T-helper 9 cell (primary cell): ENCODE results near the gene CBL.
"Not testable (repeated sequence)": the region's sequence is repeated elsewhere in the genome, so short reads cannot be mapped to it uniquely, and the experiment has no call there.

Source experiments
- DNase-seq: peaks from one replicate; pipeline ENCODE4 v3.0.0-alpha.2; 2020
- total RNA-seq, 2 donors: gene quantifications; one replicate each; lab custom pipeline; 2026; lab: John Stamatoyannopoulos, UW

CBL gene
- 92.7 to 146 reads per million in 2 donors for total RNA-seq

DNA sequence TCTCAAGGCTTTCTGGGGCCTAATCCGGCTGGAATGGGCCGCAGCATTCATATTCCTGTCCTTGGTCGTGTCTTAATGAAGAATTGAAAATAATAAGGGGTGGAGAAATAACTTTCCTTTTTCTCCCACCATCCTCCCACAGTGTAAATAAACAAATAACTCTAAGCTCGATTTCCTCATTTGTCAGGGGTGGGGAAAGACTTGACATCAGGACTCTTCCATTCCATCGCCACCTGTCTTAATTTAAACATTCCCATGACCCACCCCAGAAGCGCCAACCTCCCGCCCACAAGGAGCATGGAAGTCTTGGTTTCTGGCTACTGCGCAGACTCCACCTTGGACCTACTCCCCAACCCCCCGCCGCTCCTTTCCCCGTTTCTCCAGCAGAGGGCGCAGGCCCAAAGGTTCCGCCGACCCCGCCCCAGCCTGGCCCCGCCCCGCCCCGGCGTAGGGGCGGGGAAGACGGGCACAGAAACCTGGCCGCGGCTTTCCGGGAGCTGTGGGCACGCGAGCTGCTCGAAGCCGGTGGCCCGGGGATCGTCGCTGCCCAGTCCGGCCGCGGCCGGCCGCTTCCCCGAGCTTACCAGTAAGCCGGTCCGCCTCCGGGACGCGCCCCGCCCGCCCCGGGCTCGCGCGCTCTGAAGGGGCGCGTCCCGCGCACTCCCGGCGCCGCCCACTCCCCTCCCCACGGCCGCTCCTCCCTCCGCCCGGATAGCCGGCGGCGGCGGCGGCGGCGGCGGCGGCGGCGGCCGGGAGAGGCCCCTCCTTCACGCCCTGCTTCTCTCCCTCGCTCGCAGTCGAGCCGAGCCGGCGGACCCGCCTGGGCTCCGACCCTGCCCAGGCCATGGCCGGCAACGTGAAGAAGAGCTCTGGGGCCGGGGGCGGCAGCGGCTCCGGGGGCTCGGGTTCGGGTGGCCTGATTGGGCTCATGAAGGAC lies at the start of gene CBL:
TSS of gene CBL (plus strand) at position 766 of the 937 bp plus-strand sequence. CDS start at position 845, 79 bp downstream.
- DNase-seq: peak; percentile 99

DNA sequence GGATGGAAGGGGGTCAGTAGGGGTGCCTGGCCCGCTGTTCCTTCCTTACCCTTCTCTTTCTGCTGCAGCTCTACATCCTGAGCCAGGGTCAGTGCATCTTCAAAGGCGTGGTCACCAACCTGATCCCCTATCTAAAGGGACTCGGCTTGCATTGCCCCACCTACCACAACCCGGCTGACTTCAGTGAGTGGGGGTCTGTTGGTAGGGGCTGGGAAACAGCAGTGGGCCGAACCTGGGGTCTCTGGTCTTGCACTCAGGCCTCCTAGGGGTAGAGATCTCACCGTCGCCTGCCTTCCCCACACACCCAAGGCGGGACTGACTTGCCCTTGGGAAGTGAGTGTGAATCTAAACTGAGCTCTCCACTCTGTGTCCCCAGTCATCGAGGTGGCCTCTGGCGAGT lies 49.6 kb upstream of the CBL start:
- no peak for DNase-seq

DNA sequence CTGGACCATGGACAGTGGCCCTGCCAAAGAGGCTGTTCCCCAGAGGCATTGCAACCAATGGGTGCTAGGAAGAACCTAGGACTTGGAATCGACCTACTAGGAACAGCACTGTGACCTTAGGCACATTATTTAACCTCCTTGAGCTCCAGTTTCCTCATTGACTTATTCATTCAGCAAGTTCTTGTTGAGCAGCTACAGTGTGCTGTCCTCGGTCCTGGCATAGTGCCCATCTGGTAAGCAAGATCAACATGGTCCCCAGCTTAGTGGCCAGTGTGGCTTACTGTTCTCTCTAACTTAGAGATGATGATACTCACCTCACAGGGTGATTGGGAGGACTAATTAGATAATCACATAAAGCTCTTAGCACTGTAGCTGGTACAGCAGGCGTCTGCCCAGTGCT lies 49.1 kb upstream of the CBL start:
- DNase-seq: no peak

DNA sequence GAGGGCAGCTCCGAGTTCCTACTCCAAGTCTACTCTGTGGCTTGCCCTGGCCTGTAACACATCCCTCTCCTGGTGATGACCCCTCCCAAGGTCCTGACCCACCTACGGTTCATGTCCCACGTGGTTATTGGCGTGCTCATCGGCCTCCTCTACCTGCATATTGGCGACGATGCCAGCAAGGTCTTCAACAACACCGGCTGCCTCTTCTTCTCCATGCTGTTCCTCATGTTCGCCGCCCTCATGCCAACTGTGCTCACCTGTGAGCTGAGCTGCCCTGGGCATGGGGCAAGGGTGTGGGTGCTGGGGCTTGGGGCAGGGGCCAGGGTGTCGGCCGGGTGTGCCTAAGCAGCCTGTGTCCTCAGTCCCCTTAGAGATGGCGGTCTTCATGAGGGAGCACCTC lies 47.7 kb upstream of the CBL start:
- DNase-seq: no peak

DNA sequence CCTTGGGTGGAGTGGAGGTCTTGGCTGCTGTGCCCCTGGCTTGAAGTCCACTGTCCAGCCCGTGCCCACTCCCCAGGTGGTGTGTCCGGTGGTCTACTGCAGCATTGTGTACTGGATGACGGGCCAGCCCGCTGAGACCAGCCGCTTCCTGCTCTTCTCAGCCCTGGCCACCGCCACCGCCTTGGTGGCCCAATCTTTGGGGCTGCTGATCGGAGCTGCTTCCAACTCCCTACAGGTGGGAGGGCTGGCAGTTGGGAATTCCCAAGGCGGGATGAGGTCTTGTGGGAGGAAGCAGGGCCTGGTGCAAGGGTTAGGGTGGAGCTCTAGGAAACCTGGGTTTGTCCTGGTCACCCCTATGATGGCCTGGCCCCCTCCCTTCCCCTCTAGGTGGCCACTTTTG lies 46.0 kb upstream of the CBL start:
- no peak for DNase-seq

DNA sequence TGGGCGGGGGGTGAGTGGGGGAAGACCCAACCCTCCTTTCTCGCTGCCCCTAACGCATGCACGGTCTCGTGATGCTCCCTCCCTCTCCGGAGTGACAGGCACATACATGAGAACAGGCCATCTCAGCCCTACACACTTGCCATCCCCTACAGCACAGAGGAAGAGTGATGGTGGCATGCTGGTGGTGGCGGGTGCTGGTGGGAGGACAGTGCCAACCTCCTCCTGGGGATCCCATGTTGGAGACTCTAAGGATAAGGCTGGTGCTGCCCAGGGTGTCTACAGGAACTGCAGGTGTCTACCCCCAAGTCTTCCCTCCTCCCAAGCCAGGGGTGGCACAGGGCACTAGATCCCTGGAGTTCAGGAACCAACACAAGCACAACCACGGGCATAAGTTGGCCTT lies 44.3 kb upstream of the CBL start:
- no peak for DNase-seq

DNA sequence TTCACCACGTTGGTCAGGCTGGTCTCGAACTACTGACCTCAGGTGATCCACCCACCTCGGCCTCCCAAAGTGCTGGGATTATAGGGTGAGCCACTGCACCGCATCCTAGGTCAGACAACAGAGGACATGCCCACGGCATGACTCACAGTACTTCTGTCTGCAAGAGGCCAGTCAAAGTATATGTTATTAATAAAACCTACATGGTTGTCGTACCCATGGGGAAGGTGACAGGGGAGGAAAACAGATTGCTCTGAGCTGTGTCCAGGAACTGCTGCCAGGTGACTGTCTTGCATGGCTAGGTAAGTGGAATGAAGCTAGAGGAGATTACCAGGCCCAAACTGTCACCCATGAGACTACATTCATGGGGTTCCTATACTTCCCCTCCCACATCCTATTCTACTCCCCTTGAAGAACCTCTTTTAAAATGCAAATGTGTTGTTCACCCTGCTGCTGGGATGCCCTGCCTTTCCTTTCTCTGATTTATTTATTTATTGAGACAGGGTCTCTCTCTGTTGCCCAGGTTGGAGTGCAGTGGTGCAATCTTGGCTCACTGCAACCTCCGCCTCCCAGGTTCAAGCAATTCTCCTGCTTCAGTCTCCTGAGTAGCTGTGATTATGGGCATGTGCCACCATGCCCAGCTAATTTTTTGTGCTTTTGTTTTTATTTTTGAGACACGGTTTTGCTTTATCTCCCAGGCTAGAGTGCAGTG lies 39.6 kb upstream of the CBL start:
- no peak for DNase-seq

DNA sequence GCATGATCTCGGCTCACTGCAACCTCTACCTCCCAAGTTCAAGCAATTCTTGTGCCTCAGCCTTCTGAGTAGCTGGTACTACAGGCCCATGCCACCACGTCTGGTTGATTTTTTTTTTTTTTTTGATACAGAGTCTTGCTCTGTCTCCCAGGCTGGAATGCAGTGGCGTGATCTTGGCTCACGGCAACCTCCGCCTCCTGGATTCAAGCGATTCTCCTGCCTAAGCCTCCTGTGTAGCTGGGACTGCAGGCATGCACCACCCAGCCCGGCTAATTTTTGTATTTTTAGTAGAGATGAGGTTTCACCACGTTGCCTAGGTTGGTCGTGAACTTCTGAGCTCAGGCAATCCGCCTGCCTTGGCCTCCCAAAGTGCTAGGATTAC lies 39.1 kb upstream of the CBL start:
- not testable (repeated sequence) for DNase-seq

DNA sequence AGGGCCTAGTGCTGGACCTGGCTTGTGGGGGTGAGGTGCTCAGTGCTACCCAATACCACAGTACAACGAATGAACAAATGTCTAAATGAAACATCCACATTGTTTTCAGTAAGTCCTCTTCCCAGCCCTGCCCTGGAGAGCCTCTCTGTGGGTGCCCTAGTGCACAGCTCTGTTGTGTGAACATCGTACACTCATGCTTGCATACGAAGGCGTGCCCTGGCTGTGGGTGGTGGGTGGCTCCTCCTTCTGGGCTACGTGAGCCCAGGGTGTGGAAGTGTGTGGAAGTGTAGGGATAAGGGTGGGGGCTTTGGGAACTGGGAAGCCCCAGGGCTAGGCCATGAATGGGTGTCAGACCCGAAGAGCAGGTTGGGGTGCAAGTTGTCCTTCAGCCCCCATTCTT lies 38.2 kb upstream of the CBL start:
- DNase-seq: no peak

DNA sequence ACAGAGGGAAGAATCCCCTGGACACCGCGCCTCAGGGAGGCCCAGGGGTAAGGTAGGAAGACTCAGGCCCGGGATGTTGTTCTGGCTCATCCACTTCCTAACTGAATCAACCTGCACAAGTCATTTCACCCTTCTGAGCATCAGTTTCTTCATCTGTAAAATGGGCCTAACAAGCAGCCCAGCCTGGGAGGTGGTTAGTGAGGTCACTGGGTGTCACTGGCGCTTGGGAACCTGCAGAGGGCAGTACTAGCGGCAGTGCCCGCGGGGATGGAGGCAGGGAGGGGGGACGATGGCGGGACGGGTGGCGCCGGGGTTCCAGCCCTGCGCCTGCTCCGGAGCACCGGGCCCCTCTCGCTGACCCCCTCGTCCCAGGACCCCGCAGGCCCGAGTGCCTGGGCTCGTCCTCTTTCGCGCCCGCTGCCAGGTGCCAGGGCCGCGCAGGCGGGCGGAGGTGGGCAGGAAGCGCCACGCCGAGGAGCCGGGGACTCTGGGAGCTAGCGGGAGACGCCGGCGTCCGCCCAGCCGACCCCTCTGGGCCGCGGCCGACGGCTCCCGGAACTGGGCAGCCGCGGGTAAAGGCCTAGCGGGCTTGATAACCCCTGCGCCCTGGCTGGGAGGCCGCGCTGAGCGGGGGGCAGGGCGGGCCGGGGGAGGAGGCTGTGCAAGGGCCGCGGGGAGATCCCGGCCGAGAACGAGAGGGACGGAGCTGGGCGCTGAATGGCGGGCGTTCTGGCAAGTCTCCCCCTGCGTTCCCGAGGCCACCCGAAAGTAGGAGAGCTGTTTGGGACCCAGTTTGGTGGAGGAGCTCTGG lies 37.5 kb upstream of the CBL start, which contains the start of gene NLRX1:
TSS of gene NLRX1 (plus strand) at position 255 of the 811 bp plus-strand sequence. CDS start 2,679 bp downstream, outside the sequence.
- peak; percentile 70 for DNase-seq

DNA sequence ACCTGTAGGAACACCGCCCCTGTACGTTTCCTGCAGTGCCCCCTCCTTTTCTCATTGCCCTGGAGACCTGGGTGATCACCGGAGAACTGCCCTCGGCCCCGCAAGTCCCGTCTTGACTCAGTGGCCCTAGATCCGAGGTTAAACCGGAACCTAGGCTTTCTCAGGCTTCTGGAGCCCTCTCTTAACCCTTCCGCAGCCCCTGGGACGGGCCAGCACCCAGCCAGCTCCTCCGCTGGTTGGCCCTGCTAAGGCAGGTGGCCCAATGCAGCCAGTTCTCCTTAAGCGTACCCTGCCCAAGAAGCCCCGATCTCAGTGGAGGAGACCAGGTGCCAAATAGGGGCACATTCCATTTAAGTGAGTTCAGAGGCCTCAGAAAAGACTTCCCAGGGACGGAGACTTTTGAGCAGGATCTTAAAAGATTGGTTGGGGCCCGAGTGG lies 36.8 kb upstream of the CBL start:
- no peak for DNase-seq

DNA sequence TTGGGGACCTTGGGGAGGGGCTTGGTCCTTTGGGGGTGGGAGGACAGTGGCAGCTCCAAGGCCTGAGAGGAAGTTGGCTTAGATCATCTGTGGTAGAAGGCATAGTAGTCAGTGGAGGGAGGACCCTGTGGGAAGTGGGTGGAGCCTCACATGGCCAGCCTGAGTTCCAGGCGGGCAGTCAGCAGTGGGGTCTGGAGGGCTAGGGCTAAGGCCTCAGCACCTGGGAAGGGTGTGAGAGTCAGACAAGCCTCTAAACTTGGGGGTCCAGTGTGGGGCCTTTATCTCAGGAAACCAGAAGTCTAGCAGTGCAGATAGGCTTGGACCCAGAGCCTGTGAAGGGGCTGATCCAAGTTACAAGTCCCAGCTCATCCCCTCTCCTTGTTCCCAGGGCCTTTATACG lies 33.6 kb upstream of the CBL start:
- no peak for DNase-seq

DNA sequence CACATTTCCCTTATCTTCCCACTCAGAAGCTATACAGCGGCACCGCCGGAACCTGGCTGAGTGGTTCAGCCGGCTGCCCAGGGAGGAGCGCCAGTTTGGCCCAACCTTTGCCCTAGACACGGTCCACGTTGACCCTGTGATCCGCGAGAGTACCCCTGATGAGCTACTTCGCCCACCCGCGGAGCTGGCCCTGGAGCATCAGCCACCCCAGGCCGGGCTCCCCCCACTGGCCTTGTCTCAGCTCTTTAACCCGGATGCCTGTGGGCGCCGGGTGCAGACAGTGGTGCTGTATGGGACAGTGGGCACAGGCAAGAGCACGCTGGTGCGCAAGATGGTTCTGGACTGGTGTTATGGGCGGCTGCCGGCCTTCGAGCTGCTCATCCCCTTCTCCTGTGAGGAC lies 32.7 kb upstream of the CBL start:
- DNase-seq: no peak

DNA sequence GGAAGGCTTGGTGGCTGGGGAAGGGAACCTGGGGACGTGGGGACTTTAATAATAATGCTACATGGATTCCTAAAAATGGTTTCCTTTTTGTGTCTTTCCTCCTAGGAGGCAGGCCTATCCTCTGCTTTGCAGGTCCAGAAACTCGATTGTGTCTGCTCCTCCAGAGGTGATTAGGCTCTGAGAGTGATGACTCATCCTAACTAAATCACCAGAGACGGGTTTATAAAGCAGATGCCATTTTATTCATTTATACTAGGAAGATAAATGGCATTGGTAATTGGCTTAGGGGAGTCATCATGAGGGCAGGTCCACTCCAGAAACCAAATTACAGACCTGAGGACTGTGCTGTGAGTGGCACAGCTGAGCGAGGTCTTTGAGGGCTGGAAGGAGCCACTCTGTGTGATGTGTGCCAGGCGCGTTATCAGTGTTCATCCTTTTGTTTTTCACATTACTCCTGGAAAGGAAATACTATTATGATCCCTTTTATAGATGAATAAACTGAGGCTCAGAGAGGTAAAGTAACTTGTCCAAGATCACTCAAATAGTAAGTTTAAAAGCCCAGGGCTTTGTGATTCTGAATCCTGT lies 30.6 kb upstream of the CBL start:
- no peak for DNase-seq

DNA sequence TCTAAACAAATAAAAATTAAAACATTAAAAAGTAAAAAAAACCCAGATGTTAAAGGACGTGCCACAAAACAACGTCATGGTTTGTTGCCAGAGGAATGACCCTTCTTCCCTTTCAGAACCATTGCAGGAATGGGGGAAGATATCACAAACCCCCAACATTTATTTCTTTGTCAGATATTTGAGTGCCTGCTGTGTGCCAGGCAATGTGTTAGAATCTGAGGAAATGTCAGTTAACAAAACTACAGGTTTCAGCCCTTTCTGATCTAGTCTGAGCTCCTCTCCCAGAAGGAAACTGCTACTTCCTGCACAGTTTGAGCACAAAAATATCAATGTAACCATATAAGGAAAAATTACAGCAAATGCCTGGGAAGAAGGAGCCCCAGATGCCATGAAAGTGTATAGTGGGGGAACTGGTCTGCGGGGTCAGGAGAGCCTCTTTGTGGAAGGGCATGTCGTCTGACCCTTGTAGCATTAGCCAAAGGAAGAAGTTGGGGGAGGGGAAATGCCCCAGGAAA lies 27.9 kb upstream of the CBL start:
- DNase-seq: no peak

DNA sequence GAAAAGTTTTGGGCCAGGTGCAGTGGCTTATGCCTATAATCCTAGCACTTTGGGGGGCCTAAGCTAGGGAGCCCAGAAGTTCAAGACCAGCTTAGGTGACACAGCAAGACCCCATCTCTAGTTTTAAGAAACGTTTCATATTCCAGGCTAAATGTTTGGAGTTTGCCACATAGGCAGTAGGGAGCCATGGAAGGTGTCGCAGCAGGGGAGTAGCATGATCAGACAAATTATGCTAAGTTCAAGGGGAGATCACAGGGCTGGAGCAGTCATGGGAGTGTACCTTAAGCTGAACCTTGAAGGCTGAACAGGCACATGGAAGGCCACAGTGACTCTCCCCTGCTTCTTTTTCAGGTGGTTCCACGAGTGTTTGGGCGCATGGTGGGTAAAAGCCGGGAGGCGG lies 26.8 kb upstream of the CBL start:
- DNase-seq: no peak

DNA sequence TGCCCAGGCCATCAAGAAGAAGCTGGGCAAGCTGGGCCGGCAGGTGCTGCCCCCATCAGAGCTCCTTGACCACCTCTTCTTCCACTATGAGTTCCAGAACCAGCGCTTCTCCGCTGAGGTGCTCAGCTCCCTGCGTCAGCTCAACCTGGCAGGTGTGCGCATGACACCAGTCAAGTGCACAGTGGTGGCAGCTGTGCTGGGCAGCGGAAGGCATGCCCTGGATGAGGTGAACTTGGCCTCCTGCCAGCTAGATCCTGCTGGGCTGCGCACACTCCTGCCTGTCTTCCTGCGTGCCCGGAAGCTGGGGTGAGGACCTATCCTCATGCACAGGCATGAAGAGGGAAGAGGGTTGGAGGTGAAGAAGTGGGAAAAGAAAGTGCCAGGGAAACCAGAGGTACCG lies 26.2 kb upstream of the CBL start:
- no peak for DNase-seq

DNA sequence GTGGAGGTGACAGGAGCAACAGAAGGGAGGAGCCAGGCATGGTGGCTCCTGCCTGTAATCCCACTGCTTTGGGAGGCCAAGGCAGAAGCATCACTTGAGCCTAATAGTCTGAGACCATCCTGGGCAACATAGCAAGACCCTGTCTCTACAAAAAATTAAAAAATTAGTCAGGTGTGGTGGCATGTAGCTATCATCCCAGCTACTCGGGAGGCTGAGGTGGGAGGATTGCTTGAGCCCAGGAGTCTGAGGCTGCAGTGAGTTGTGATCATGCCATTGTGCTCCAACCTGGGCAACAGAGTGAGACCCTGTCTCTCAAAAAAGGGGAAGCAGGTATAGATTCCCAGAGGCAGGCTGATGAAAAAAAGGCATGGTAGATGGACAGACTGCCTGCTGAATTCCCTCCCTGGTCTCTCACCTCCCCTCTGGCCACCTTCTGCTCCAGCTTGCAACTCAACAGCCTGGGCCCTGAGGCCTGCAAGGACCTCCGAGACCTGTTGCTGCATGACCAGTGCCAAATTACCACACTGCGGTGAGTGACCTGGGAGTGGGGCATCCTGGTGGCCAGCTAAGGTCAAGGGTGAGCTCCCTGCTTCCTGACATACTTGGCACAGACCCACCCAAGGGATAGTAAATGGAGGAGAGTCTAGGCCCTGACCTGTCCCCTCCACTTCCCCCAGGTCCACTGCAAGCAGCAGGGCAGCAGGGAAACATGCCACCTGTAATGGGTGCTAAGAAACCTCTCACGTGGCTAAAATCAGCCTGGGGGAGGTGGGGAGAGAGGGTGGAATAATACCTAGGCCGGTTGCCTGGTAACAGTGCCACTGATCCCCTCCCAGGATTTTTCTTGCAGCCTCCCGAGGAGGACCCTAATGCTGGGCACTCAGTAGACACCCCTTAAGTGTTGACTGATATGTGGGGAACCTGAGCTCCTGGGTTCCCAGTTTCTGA lies 25.1 kb upstream of the CBL start:
- no peak for DNase-seq

DNA sequence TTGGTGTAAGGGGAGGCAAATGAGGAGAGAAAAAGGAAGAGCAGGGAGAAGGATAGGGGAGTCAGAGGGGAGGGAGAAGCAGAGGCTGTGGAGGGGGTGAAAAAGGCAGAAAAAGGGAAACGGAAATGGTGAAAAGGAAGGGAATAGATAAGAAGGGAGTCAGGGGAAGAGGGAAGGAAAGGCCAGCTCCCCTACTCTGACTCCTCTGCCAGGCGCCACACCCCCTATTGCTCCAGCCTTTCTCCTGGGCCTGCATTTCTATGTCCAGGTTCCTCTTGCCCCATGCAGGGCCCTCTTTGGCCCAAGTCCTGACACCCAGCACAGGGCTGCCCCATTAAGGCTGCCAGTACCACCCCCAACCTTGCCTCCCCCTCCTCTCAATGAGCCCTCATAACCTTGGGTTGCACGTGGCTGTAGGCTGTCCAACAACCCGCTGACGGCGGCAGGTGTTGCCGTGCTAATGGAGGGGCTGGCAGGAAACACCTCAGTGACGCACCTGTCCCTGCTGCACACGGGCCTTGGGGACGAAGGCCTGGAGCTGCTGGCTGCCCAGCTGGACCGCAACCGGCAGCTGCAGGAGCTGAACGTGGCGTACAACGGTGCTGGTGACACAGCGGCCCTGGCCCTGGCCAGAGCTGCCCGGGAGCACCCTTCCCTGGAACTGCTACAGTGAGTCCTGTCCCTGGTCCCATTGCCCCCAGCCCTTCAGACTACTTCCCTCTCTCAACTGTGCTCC lies 24.3 kb upstream of the CBL start:
- no peak for DNase-seq

DNA sequence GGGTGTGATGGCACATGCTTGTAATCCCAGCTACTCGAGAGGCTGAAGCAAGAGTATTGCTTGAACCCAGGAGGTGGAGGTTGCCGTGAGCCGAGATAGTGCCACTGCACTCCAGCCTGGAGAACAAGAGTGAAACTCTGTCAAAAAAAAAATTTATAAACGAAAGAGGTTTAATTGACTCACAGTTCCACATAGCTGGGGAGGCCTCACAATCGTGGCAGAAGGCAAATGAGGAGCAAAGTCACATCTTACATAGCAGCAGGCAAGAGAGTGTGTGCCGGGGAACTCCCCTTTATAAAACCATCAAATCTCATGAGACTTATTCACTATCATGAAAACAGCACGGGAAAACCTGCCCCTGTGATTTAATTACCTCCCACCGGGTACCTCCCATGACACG lies 21.7 kb upstream of the CBL start:
- DNase-seq: not testable (repeated sequence)
